ENCODE data around the gene DTWD1.

DNA sequence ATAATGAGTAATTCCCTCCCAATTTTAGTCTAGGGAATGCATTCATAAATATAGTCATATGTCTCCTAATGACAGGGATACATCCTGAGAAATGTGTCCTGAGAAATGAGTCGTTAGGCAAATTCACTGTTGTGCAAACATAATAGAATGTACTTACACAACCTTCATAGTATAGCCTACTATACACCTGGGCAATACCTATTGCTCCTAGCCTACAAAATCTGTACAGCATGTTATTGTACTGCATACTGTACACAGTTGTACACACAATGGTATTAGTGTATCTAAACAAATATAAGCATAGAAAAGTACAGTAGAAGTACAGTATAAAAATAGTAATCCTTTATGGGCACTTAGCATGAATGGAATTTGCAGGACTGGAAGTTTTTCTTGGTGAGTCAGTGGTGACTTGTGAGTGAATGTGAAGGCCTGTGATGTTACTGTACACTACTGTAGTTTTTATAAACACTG is 6.6 kb downstream of the DTWD1 start:
- TF ChIP-seq, protein P1, sequence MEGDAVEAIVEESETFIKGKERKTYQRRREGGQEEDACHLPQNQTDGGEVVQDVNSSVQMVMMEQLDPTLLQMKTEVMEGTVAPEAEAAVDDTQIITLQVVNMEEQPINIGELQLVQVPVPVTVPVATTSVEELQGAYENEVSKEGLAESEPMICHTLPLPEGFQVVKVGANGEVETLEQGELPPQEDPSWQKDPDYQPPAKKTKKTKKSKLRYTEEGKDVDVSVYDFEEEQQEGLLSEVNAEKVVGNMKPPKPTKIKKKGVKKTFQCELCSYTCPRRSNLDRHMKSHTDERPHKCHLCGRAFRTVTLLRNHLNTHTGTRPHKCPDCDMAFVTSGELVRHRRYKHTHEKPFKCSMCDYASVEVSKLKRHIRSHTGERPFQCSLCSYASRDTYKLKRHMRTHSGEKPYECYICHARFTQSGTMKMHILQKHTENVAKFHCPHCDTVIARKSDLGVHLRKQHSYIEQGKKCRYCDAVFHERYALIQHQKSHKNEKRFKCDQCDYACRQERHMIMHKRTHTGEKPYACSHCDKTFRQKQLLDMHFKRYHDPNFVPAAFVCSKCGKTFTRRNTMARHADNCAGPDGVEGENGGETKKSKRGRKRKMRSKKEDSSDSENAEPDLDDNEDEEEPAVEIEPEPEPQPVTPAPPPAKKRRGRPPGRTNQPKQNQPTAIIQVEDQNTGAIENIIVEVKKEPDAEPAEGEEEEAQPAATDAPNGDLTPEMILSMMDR (IDR thresholded peaks at IDR 0.05 in 4 of 5, conservative IDR thresholded peaks at IDR 0.05 in 1 of 5) = no peak
- TF ChIP-seq POLR2A (IDR thresholded peaks at IDR 0.05) = no peak

All from gastrocnemius medialis (tissue), 4 donors.